DOHH2 (cell line): ENCODE measurements around the gene SMAD3.

Source experiments
- CTCF ChIP-seq: fragments of 200-600 bp; sonication (generic); IDR thresholded peaks from one replicate; pipeline ENCODE4 v1.5.1; 2014; ENCODE audit warnings: antibody characterized with exemption, mild to moderate bottlenecking, low read depth, low read length; ENCODE audit not compliant: poor library complexity, severe bottlenecking
- EZH2phosphoT487 ChIP-seq: fragments of 200-600 bp; sonication (generic); IDR thresholded peaks from 2 replicates; pipeline ENCODE4 v1.6.1; 2017; ENCODE audit warnings: borderline replicate concordance, mild to moderate bottlenecking, antibody characterized with exemption, low read length, moderate library complexity, mixed read lengths

GRCh38 chr15:67105065-67105951 is 39.9 kb downstream of the SMAD3 start:
- no peak for TF ChIP-seq CTCF
- TF ChIP-seq EZH2phosphoT487, result no peak
